Neural cell (in vitro differentiated cells): Measurements from ENCODE around the gene CFB. TPM values are rescaled to one million over a fixed set of nuclear protein-coding genes. Genes with fewer than 3 reads are reported as not detected.

Experiments
- H2AFZ ChIP-seq: fragments of 200-600, 300-800 bp; sonication (generic), shearing (Covaris generic); 2 replicates; pipeline ENCODE4 v1.6.0; 2014; ENCODE audit warnings: low read depth, mild to moderate bottlenecking, antibody characterized with exemption, low read length, moderate library complexity
- H3F3A ChIP-seq: fragments of 200-600 bp; shearing (Covaris generic); 2 replicates; pipeline ENCODE4 v1.6.1; 2016; ENCODE audit warnings: mild to moderate bottlenecking, moderate library complexity, mixed read lengths, antibody characterized with exemption, low read length; ENCODE audit not compliant: insufficient read depth, poor library complexity, severe bottlenecking
- H3K27ac ChIP-seq: fragments of 200-600, 300-800 bp; sonication (generic), shearing (Covaris generic); 2 replicates; pipeline ENCODE4 v1.5.1; 2014; ENCODE audit warnings: mild to moderate bottlenecking, low read length, moderate library complexity
- H3K27me3 ChIP-seq: fragments of 300-800, 200-600 bp; sonication (generic), shearing (Covaris generic); 2 replicates; pipeline ENCODE4 v1.6.0; 2014; ENCODE audit warnings: mild to moderate bottlenecking, low read depth, low read length, moderate library complexity; ENCODE audit not compliant: insufficient read depth
- H3K36me3 ChIP-seq: fragments of 300-800, 200-600 bp; sonication (generic), shearing (Covaris generic); 2 replicates; pipeline ENCODE4 v1.5.1; 2014; ENCODE audit warnings: mild to moderate bottlenecking, antibody characterized with exemption, low read length, moderate library complexity; ENCODE audit not compliant: insufficient read depth
- H3K4me2 ChIP-seq: fragments of 300-800, 200-600 bp; sonication (generic), shearing (Covaris generic); 2 replicates; pipeline ENCODE4 v1.6.0; 2014; ENCODE audit warnings: mild to moderate bottlenecking, low read length
- H3K4me3 ChIP-seq: fragments of 300-800, 200-600 bp; sonication (generic), shearing (Covaris generic); 2 replicates; pipeline ENCODE4 v1.5.1; 2014; ENCODE audit warnings: mild to moderate bottlenecking, low read length, moderate library complexity
- H3K79me2 ChIP-seq: fragments of 200-600 bp; shearing (Covaris generic); replicated peaks from 2 replicates; pipeline ENCODE4 v1.6.0; 2014; ENCODE audit warnings: mild to moderate bottlenecking, low read length, moderate library complexity; ENCODE audit not compliant: insufficient read depth
- H3K9ac ChIP-seq: fragments of 300-800, 200-600 bp; sonication (generic), shearing (Covaris generic); 2 replicates; pipeline ENCODE4 v1.6.1; 2016; ENCODE audit warnings: mild to moderate bottlenecking, low read length, mixed read lengths
- H3K9me2 ChIP-seq: fragments of 200-600 bp; shearing (Covaris generic); 2 replicates; pipeline ENCODE4 v1.6.1; 2016; ENCODE audit warnings: mild to moderate bottlenecking, low read length, mixed read lengths; ENCODE audit not compliant: insufficient read depth
- H3K9me3 ChIP-seq: fragments of 200-600, 300-800 bp; sonication (generic), shearing (Covaris generic); 2 replicates; pipeline ENCODE4 v1.6.1; 2016; ENCODE audit warnings: mild to moderate bottlenecking, mixed run types, low read length, moderate library complexity, mixed read lengths
- H4K20me1 ChIP-seq: fragments of 200-600 bp; shearing (Covaris generic); 2 replicates; pipeline ENCODE4 v1.6.1; 2016; ENCODE audit warnings: mild to moderate bottlenecking, mixed run types; ENCODE audit not compliant: insufficient read depth
- EP300 ChIP-seq: fragments of 450-650 bp; conservative IDR thresholded peaks from 2 replicates; pipeline ENCODE4 v1.6.1; 2014; ENCODE audit warnings: antibody characterized with exemption, mild to moderate bottlenecking, moderate library complexity; ENCODE audit not compliant: poor library complexity, severe bottlenecking
- EZH2 ChIP-seq: fragments of 200-600, 300-800 bp; shearing (Covaris generic), sonication (generic); IDR thresholded peaks from 2 replicates; pipeline ENCODE4 v1.6.1; 2014; ENCODE audit warnings: antibody characterized with exemption, low read length, borderline replicate concordance, mild to moderate bottlenecking; ENCODE audit not compliant: insufficient read depth, poor library complexity, severe bottlenecking
- MXI1 ChIP-seq: fragments of 450-650 bp; conservative IDR thresholded peaks from 2 replicates; pipeline ENCODE4 v1.6.1; 2014; ENCODE audit warnings: antibody characterized with exemption, mild to moderate bottlenecking; ENCODE audit not compliant: poor library complexity, severe bottlenecking
- POLR2AphosphoS5 ChIP-seq: IDR thresholded peaks from 2 replicates; pipeline ENCODE4 v1.6.1; 2012
- RAD21 ChIP-seq: fragments of 450-650 bp; conservative IDR thresholded peaks from 2 replicates; pipeline ENCODE4 v1.6.1; 2014; ENCODE audit warnings: antibody characterized with exemption, mild to moderate bottlenecking, moderate library complexity
- REST ChIP-seq: IDR thresholded peaks from 2 replicates; pipeline ENCODE4 v1.6.1; 2012; ENCODE audit warnings: borderline replicate concordance
- SMC3 ChIP-seq: fragments of 450-650 bp; conservative IDR thresholded peaks from 2 replicates; pipeline ENCODE4 v1.6.1; 2014; ENCODE audit warnings: antibody characterized with exemption, mild to moderate bottlenecking, moderate library complexity; ENCODE audit not compliant: poor library complexity
- TAF1 ChIP-seq: IDR thresholded peaks from 2 replicates; pipeline ENCODE4 v1.6.1; 2012; ENCODE audit warnings: low read depth
- polyA plus RNA-seq: library from polyadenylated mRNA; depleted of rRNA; stranded (reverse); fragments of >200 nt; gene quantifications from 2 replicates; pipeline ENCODE4 v1.2.3, GENCODE V29; 2014
- TF ChIP-seq, protein P1 (sequence below): fragments of 450-650 bp; IDR thresholded peaks from 2 replicates; pipeline ENCODE4 v1.5.1; 2014; ENCODE audit warnings: antibody characterized with exemption, mild to moderate bottlenecking, moderate library complexity; ENCODE audit not compliant: poor library complexity, severe bottlenecking

Gene CFB
- polyA plus RNA-seq, 1 donor from 2014 or later, result 0.97 TPM

- no peak overlapping the region for H2AFZ ChIP-seq
- no peaks in the 10 kb centered on the region for H3K27me3 ChIP-seq
- no peaks in the 10 kb centered on the region for H3K36me3 ChIP-seq
- no peaks in the 10 kb centered on the region for H3K79me2 ChIP-seq
- no peaks in the 10 kb centered on the region for H3K9me2 ChIP-seq
- no peak overlapping the region for H3K4me2 ChIP-seq
- H4K20me1 ChIP-seq, result no peaks in the 10 kb centered on the region
- no peaks in the 10 kb centered on the region for H3F3A ChIP-seq
- no peak for TF ChIP-seq EP300
- no peak for TF ChIP-seq POLR2AphosphoS5
- TF ChIP-seq, protein P1, sequence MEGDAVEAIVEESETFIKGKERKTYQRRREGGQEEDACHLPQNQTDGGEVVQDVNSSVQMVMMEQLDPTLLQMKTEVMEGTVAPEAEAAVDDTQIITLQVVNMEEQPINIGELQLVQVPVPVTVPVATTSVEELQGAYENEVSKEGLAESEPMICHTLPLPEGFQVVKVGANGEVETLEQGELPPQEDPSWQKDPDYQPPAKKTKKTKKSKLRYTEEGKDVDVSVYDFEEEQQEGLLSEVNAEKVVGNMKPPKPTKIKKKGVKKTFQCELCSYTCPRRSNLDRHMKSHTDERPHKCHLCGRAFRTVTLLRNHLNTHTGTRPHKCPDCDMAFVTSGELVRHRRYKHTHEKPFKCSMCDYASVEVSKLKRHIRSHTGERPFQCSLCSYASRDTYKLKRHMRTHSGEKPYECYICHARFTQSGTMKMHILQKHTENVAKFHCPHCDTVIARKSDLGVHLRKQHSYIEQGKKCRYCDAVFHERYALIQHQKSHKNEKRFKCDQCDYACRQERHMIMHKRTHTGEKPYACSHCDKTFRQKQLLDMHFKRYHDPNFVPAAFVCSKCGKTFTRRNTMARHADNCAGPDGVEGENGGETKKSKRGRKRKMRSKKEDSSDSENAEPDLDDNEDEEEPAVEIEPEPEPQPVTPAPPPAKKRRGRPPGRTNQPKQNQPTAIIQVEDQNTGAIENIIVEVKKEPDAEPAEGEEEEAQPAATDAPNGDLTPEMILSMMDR, result no peak
- TF ChIP-seq TAF1, result no peak
- TF ChIP-seq RAD21, result no peak
- no peak for TF ChIP-seq MXI1
- no peak for TF ChIP-seq SMC3
- no peak for TF ChIP-seq EZH2
- no peak overlapping the region for H3K4me3 ChIP-seq
- H3K27ac ChIP-seq, result no peak overlapping the region
- H3K9me3 ChIP-seq, result no peaks in the 10 kb centered on the region
- H3K9ac ChIP-seq, result no peak overlapping the region
Observed at GRCh38 chr6:31915756-31916155, 30.1 kb upstream of the CFB start.

DNA sequence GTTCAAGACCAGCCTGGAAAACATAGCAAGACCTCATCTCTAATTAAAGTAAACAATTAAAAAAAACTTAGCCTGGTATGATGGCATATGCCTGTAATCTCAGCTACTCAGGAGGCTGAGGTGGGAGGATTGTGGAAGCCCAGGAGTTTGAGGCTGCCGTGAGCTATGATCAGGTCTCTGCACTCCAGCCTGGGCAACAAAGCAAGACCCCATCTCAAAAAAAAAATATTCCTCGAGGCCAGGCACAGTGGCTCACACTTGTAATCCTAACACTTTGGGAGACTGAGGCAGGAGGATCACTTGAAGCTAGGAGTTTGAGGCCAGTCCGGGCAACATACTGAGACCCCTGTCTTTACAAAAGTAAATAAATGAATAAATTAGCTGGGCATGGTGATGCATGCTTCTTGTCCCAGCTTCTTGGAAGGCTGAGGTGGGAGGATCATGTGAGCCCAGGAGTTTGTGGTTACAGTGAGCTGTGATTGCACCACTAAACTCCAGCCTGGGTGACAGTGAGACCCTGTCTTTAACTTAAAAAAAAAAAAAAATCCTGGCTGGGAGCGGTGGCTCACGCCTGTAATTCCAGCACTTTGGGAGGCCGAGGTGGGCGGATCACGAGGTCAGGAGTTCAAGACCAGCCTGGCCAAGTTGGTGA lies 27.7 kb upstream of the CFB start:
- H3K27me3 ChIP-seq, result no peaks in the 10 kb centered on the region
- H3K79me2 ChIP-seq, result no peaks in the 10 kb centered on the region
- H3K4me3 ChIP-seq, result no peak overlapping the region
- H3K4me2 ChIP-seq, result no peak overlapping the region
- no peaks in the 10 kb centered on the region for H3F3A ChIP-seq
- no peak overlapping the region for H3K27ac ChIP-seq
- H3K36me3 ChIP-seq, result no peaks in the 10 kb centered on the region
- no peaks in the 10 kb centered on the region for H4K20me1 ChIP-seq
- TF ChIP-seq POLR2AphosphoS5 (no peak), MXI1 (no peak), EZH2 (no peak), EP300 (no peak), SMC3 (no peak), TAF1 (no peak), REST (no peak), RAD21 (no peak)
- TF ChIP-seq, protein P1, result no peak
- H3K9ac ChIP-seq, result no peak overlapping the region
- no peak overlapping the region for H2AFZ ChIP-seq
- H3K9me3 ChIP-seq, result no peaks in the 10 kb centered on the region
- H3K9me2 ChIP-seq, result no peaks in the 10 kb centered on the region
